Smooth muscle cell of the brain vasculature (primary cell): ENCODE results near the gene GMDS.

Experiments used
- DNase-seq: peaks from one replicate; pipeline ENCODE4 v3.0.0-alpha.2; 2012; ENCODE audit warnings: low read depth, low spot score

The GMDS gene

GRCh38 chr6:1987640-1988039 lies 257.8 kb downstream of the GMDS start:
- DNase-seq, result peak; percentile 13

GRCh38 chr6:1986454-1987243 lies 258.8 kb downstream of the GMDS start:
- peak; percentile 40 for DNase-seq

GRCh38 chr6:1984346-1984994 lies 260.9 kb downstream of the GMDS start:
- DNase-seq, result no peak

GRCh38 chr6:1983850-1984249 lies 261.6 kb downstream of the GMDS start:
- DNase-seq, result no peak

GRCh38 chr6:1972962-1973361 lies 272.4 kb downstream of the GMDS start:
- DNase-seq, result no peak

- no peak for DNase-seq
Observed at GRCh38 chr6:1971612-1972011, 273.8 kb downstream of the GMDS start.

- DNase-seq, result no peak
Observed at GRCh38 chr6:1970151-1970561, 275.2 kb downstream of the GMDS start.

- DNase-seq, result no peak
Observed at GRCh38 chr6:1966713-1967112, 278.7 kb downstream of the GMDS start.

- DNase-seq, result no peak
Observed at GRCh38 chr6:1965596-1966224, 279.7 kb downstream of the GMDS start.

- DNase-seq, result no peak
Observed at GRCh38 chr6:1963596-1963995, 281.8 kb downstream of the GMDS start.

- DNase-seq, result no peak
Observed at GRCh38 chr6:1962201-1962600, 283.2 kb downstream of the GMDS start.

GRCh38 chr6:1960486-1961142 lies 284.8 kb downstream of the GMDS start:
- DNase-seq, result no peak

GRCh38 chr6:1958257-1958656 lies 287.1 kb downstream of the GMDS start:
- DNase-seq, result no peak

GRCh38 chr6:1957746-1958145 lies 287.7 kb downstream of the GMDS start:
- DNase-seq, result no peak

GRCh38 chr6:1952740-1953360 lies 292.6 kb downstream of the GMDS start:
- DNase-seq, result peak; percentile 61

GRCh38 chr6:1950631-1951030 lies 294.8 kb downstream of the GMDS start:
- DNase-seq, result no peak

GRCh38 chr6:1949538-1949937 lies 295.9 kb downstream of the GMDS start:
- no peak for DNase-seq

GRCh38 chr6:1947922-1948321 lies 297.5 kb downstream of the GMDS start:
- DNase-seq, result no peak

- DNase-seq, result no peak
Observed at GRCh38 chr6:1946583-1946982, 298.8 kb downstream of the GMDS start.

GRCh38 chr6:1945235-1945832 lies 300.1 kb downstream of the GMDS start:
- DNase-seq, result no peak

- no peak for DNase-seq
Observed at GRCh38 chr6:1942834-1943233, 302.6 kb downstream of the GMDS start.
